Measurements from ENCODE around the gene NR4A3. TPM values are rescaled to one million over a fixed set of nuclear protein-coding genes. Genes with fewer than 3 reads are reported as not detected.
"Not testable (repeated sequence)": the region's sequence is repeated elsewhere in the genome, so short reads cannot be mapped to it uniquely, and the experiment has no call there.

The NR4A3 gene
- total RNA-seq: under 1 TPM; 0.26 to 0.29 TPM

GRCh38 chr9:99821396-99822108 is at the start of gene NR4A3:
Gene NR4A3 (plus strand): TSS chr9:99821885. CDS start chr9:99828043, 6,158 bp downstream.
- ChIA-PET POLR2A (interaction anchor here (0.5 to 1.2 kb wide), 5 partner anchors 85 to 644 kb away, joined by 3 to 5 read pairs (median 4); partner anchors contain the start of gene STX17), CTCF (interaction anchor here (0.6 to 6.2 kb wide), 12 partner anchors 16 to 637 kb away, joined by 3 to 45 read pairs (median 4); no protein-coding TSS in a partner anchor)
- DNase-seq: peak; percentile 92
- H3K9me3 Mint-ChIP-seq (ENCODE audit: insufficient read depth): no peaks in the 10 kb centered on the region
- ATAC-seq: peak; percentile 43
- H3K4me1 Mint-ChIP-seq (ENCODE audit: low read depth): peaks cover 64% of the 10 kb centered on the region
- H3K27me3 Mint-ChIP-seq (ENCODE audit: low read depth): peaks cover 14% of the 10 kb centered on the region
- H3K36me3 Mint-ChIP-seq (ENCODE audit: low read depth): peaks cover 2% of the 10 kb centered on the region
- H3K27ac Mint-ChIP-seq: peak within 1 kb of the TSS; percentile 92
- peak within 1 kb of the TSS; percentile 85 for H3K4me3 Mint-ChIP-seq

GRCh38 chr9:99773468-99774138 is 48.1 kb upstream of the NR4A3 start:
- CTCF ChIA-PET: interaction anchor here (0.6 kb wide), 1 partner anchor 297 kb away, joined by 3 read pairs; no protein-coding TSS in a partner anchor
- POLR2A ChIA-PET: no interaction called here
- Mint-ChIP-seq H3K4me3 (no peak overlapping the region), H3K36me3 (ENCODE audit: low read depth) (no peaks in the 10 kb centered on the region), H3K27ac (no peak overlapping the region), H3K27me3 (ENCODE audit: low read depth) (peaks cover 14% of the 10 kb centered on the region), H3K9me3 (ENCODE audit: insufficient read depth) (no peaks in the 10 kb centered on the region), H3K4me1 (ENCODE audit: low read depth) (peaks cover under 1% of the 10 kb centered on the region)
- no peak for ATAC-seq
- DNase-seq: no peak

- Mint-ChIP-seq H3K27ac (no peak overlapping the region), H3K36me3 (ENCODE audit: low read depth) (no peaks in the 10 kb centered on the region), H3K4me3 (no peak overlapping the region), H3K27me3 (ENCODE audit: low read depth) (no peaks in the 10 kb centered on the region), H3K4me1 (ENCODE audit: low read depth) (peaks cover 8% of the 10 kb centered on the region), H3K9me3 (ENCODE audit: insufficient read depth) (no peaks in the 10 kb centered on the region)
- CTCF ChIA-PET: no interaction called here
- POLR2A ChIA-PET: interaction anchor here (0.7 kb wide), 1 partner anchor 581 kb away, joined by 3 read pairs; no protein-coding TSS in a partner anchor
- DNase-seq (no peak), ATAC-seq (no peak)
Observed at GRCh38 chr9:99778308-99778707, 43.4 kb upstream of the NR4A3 start.

GRCh38 chr9:99778836-99779235 is 42.8 kb upstream of the NR4A3 start:
- H3K36me3 Mint-ChIP-seq (ENCODE audit: low read depth): no peaks in the 10 kb centered on the region
- no peak overlapping the region for H3K27ac Mint-ChIP-seq
- no peaks in the 10 kb centered on the region for H3K9me3 Mint-ChIP-seq (ENCODE audit: insufficient read depth)
- POLR2A ChIA-PET: interaction anchor here (0.7 kb wide), 1 partner anchor 582 kb away, joined by 3 read pairs; no protein-coding TSS in a partner anchor
- H3K4me1 Mint-ChIP-seq (ENCODE audit: low read depth): peaks cover 9% of the 10 kb centered on the region
- no peak for ATAC-seq
- DNase-seq: no peak
- peaks cover 2% of the 10 kb centered on the region for H3K27me3 Mint-ChIP-seq (ENCODE audit: low read depth)
- H3K4me3 Mint-ChIP-seq: no peak overlapping the region
- CTCF ChIA-PET: no interaction called here

GRCh38 chr9:99779277-99779676 is 42.4 kb upstream of the NR4A3 start:
- H3K4me3 Mint-ChIP-seq: no peak overlapping the region
- no peak overlapping the region for H3K27ac Mint-ChIP-seq
- peaks cover 9% of the 10 kb centered on the region for H3K4me1 Mint-ChIP-seq (ENCODE audit: low read depth)
- ChIA-PET POLR2A (no interaction called here), CTCF (no interaction called here)
- peaks cover 4% of the 10 kb centered on the region for H3K27me3 Mint-ChIP-seq (ENCODE audit: low read depth)
- no peak for ATAC-seq
- no peaks in the 10 kb centered on the region for H3K9me3 Mint-ChIP-seq (ENCODE audit: insufficient read depth)
- no peak for DNase-seq
- H3K36me3 Mint-ChIP-seq (ENCODE audit: low read depth): no peaks in the 10 kb centered on the region

- H3K4me1 Mint-ChIP-seq (ENCODE audit: low read depth); H3K9me3 Mint-ChIP-seq (ENCODE audit: insufficient read depth); H3K36me3 Mint-ChIP-seq (ENCODE audit: low read depth); POLR2A ChIA-PET; H3K27ac Mint-ChIP-seq; DNase-seq; ATAC-seq; H3K4me3 Mint-ChIP-seq: not testable (repeated sequence)
- CTCF ChIA-PET: interaction anchor here (0.8 kb wide), 1 partner anchor 598 kb away, joined by 4 read pairs; no protein-coding TSS in a partner anchor
- H3K27me3 Mint-ChIP-seq (ENCODE audit: low read depth): peaks cover 24% of the 10 kb centered on the region
Observed at GRCh38 chr9:99782349-99782748, 39.3 kb upstream of the NR4A3 start.

- DNase-seq (no peak), ATAC-seq (no peak)
- Mint-ChIP-seq H3K4me1 (ENCODE audit: low read depth) (peaks cover 9% of the 10 kb centered on the region), H3K27ac (no peak overlapping the region), H3K27me3 (ENCODE audit: low read depth) (peaks cover 26% of the 10 kb centered on the region), H3K9me3 (ENCODE audit: insufficient read depth) (no peaks in the 10 kb centered on the region), H3K4me3 (no peak overlapping the region), H3K36me3 (ENCODE audit: low read depth) (no peaks in the 10 kb centered on the region)
- POLR2A ChIA-PET: no interaction called here
- CTCF ChIA-PET: interaction anchor here (0.8 kb wide), 1 partner anchor 599 kb away, joined by 4 read pairs; no protein-coding TSS in a partner anchor
Observed at GRCh38 chr9:99782962-99783718, 38.5 kb upstream of the NR4A3 start.

GRCh38 chr9:99783799-99784198 is 37.9 kb upstream of the NR4A3 start:
- no peak overlapping the region for H3K27ac Mint-ChIP-seq
- ChIA-PET CTCF (no interaction called here), POLR2A (interaction anchor here (0.6 kb wide), 1 partner anchor 347 kb away, joined by 4 read pairs; no protein-coding TSS in a partner anchor)
- H3K9me3 Mint-ChIP-seq (ENCODE audit: insufficient read depth): no peaks in the 10 kb centered on the region
- no peak for DNase-seq
- ATAC-seq: no peak
- H3K27me3 Mint-ChIP-seq (ENCODE audit: low read depth): peaks cover 29% of the 10 kb centered on the region
- no peak overlapping the region for H3K4me3 Mint-ChIP-seq
- peaks cover 6% of the 10 kb centered on the region for H3K4me1 Mint-ChIP-seq (ENCODE audit: low read depth)
- no peaks in the 10 kb centered on the region for H3K36me3 Mint-ChIP-seq (ENCODE audit: low read depth)

GRCh38 chr9:99785010-99785590 is 36.6 kb upstream of the NR4A3 start:
- CTCF ChIA-PET: interaction anchor here (0.6 kb wide), 1 partner anchor 202 kb away, joined by 3 read pairs; no protein-coding TSS in a partner anchor
- ATAC-seq (no peak), DNase-seq (no peak)
- POLR2A ChIA-PET: no interaction called here
- H3K4me3 Mint-ChIP-seq: no peak overlapping the region
- H3K36me3 Mint-ChIP-seq (ENCODE audit: low read depth): no peaks in the 10 kb centered on the region
- no peaks in the 10 kb centered on the region for H3K9me3 Mint-ChIP-seq (ENCODE audit: insufficient read depth)
- peaks cover 6% of the 10 kb centered on the region for H3K4me1 Mint-ChIP-seq (ENCODE audit: low read depth)
- H3K27me3 Mint-ChIP-seq (ENCODE audit: low read depth): peaks cover 38% of the 10 kb centered on the region
- H3K27ac Mint-ChIP-seq: no peak overlapping the region

GRCh38 chr9:99787556-99787955 is 34.1 kb upstream of the NR4A3 start:
- peaks cover 41% of the 10 kb centered on the region for H3K27me3 Mint-ChIP-seq (ENCODE audit: low read depth)
- ChIA-PET POLR2A (no interaction called here), CTCF (no interaction called here)
- no peak overlapping the region for H3K4me3 Mint-ChIP-seq
- H3K36me3 Mint-ChIP-seq (ENCODE audit: low read depth): no peaks in the 10 kb centered on the region
- DNase-seq (no peak), ATAC-seq (no peak)
- H3K9me3 Mint-ChIP-seq (ENCODE audit: insufficient read depth): no peaks in the 10 kb centered on the region
- H3K4me1 Mint-ChIP-seq (ENCODE audit: low read depth): peaks cover 6% of the 10 kb centered on the region
- H3K27ac Mint-ChIP-seq: no peak overlapping the region

GRCh38 chr9:99793528-99793927 is 28.2 kb upstream of the NR4A3 start:
- CTCF ChIA-PET: no interaction called here
- Mint-ChIP-seq H3K36me3 (ENCODE audit: low read depth) (no peaks in the 10 kb centered on the region), H3K4me1 (ENCODE audit: low read depth) (no peaks in the 10 kb centered on the region), H3K9me3 (ENCODE audit: insufficient read depth) (no peaks in the 10 kb centered on the region), H3K4me3 (no peak overlapping the region), H3K27me3 (ENCODE audit: low read depth) (peaks cover 21% of the 10 kb centered on the region), H3K27ac (no peak overlapping the region)
- POLR2A ChIA-PET: no interaction called here
- DNase-seq (no peak), ATAC-seq (no peak)

Measured in activated CD8-positive, alpha-beta T cell treated with anti-CD3 and anti-CD28 coated beads, Interleukin-2, amount 10 ng/mL, durations not matched to agents 7 days and 5 days (primary cell).